Smooth muscle cell (in vitro differentiated cells): ENCODE data around the gene PTGIR. TPM values are rescaled to one million over a fixed set of nuclear protein-coding genes. Genes with fewer than 3 reads are reported as not detected.

Experiments
- DNase-seq: peaks from one replicate; lab custom pipeline; 2025; ENCODE audit not compliant: unreplicated experiment; lab: John Stamatoyannopoulos, UW
- H2AFZ ChIP-seq: fragments of 200-600 bp; sonication (generic); 2 replicates; pipeline ENCODE4 v1.6.0; 2016; ENCODE audit warnings: antibody characterized with exemption, low read depth, mild to moderate bottlenecking
- H3F3A ChIP-seq: fragments of 200-600 bp; sonication (generic); 2 replicates; pipeline ENCODE4 v1.6.0; 2017; ENCODE audit warnings: antibody characterized with exemption, low read depth
- H3K27ac ChIP-seq: fragments of 200-600 bp; sonication (generic); 2 replicates; pipeline ENCODE4 v1.5.1; 2016; ENCODE audit warnings: low read depth, mild to moderate bottlenecking
- H3K27me3 ChIP-seq: fragments of 200-600 bp; sonication (generic); 2 replicates; pipeline ENCODE4 v1.6.1; 2016; ENCODE audit warnings: low read depth, mild to moderate bottlenecking
- H3K36me3 ChIP-seq: fragments of 200-600 bp; sonication (generic); 2 replicates; pipeline ENCODE4 v1.5.1; 2016; ENCODE audit warnings: low read depth
- H3K4me1 ChIP-seq: fragments of 200-600 bp; sonication (generic); 2 replicates; pipeline ENCODE4 v1.5.1; 2016; ENCODE audit warnings: low read depth
- H3K4me2 ChIP-seq: fragments of 200-600 bp; sonication (generic); 2 replicates; pipeline ENCODE4 v1.6.0; 2016; ENCODE audit warnings: mild to moderate bottlenecking
- H3K4me3 ChIP-seq: fragments of 200-600 bp; sonication (generic); 2 replicates; pipeline ENCODE4 v1.5.1; 2016; ENCODE audit warnings: mild to moderate bottlenecking
- H3K79me2 ChIP-seq: fragments of 200-600 bp; sonication (generic); 2 replicates; pipeline ENCODE4 v1.6.0; 2016; ENCODE audit warnings: low read depth, mild to moderate bottlenecking
- H3K9ac ChIP-seq: fragments of 200-600 bp; sonication (generic); 2 replicates; pipeline ENCODE4 v1.6.0; 2016; ENCODE audit warnings: low read depth
- H3K9me3 ChIP-seq: fragments of 200-600 bp; sonication (generic); replicated peaks from 2 replicates; pipeline ENCODE4 v1.5.1; 2016; ENCODE audit warnings: low read depth
- H4K20me1 ChIP-seq: fragments of 200-600 bp; sonication (generic); 2 replicates; pipeline ENCODE4 v1.6.0; 2016; ENCODE audit warnings: low read depth
- WGBS: methylation state at CpG from one replicate; pipeline ENCODE4 v1.1.7; 2016; ENCODE audit warnings: low lambda C conversion rate; 5-methylcytosine and 5-hydroxymethylcytosine counted together
- polyA plus RNA-seq: library from polyadenylated mRNA; unstranded; fragments of >200 nt; fragmentation: Nextera tagmentation; extraction: Ambion mirVana; gene quantifications from 2 replicates; pipeline ENCODE4 v1.2.1, GENCODE V29; 2016
- total RNA-seq: library from RNA; depleted of rRNA; stranded (reverse); fragments of >200 nt; gene quantifications from 2 replicates; pipeline ENCODE4 v1.2.3, GENCODE V29; 2014
- TF ChIP-seq, protein P1 (sequence below): fragments of 200-600 bp; sonication (generic); IDR thresholded peaks from 2 replicates; pipeline ENCODE4 v1.5.1; 2017; ENCODE audit warnings: borderline replicate concordance, mild to moderate bottlenecking, antibody characterized with exemption; ENCODE audit not compliant: insufficient read depth, poor library complexity, severe bottlenecking

The PTGIR gene
- total and polyA plus RNA-seq, 2 experiments from 2014 or later = 0.09 to 0.81 TPM

DNA sequence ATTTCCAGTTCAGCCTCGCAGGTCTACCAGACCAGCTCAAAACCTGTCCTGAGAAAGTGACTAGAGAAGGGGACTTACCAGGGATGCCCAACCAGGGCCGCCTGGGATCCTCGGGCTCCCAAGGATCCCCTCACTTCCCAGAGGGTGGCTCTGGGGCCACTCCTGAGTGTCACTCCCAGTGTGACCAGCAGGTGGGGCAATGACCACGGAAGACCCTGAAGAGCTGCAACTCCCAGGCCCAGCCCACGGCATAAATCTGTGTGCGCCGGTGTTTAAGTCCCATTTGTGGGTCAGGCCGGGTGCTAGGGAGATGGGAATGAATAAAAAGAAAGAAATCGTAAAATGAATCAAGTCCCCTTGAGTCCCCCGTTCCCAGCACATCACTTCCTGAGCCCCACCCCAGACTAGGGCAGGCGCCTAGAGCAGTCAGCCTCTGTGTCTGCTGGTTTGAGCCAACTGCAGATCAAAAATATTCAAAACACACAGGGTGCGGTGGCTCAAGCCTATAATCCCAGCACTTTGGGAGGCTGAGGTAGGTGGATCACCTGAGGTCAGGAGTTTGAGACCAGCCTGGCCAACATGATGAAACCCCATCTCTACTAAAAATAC is 10.7 kb downstream of the PTGIR start:
- H3K36me3 ChIP-seq = no peaks in the 10 kb centered on the region
- H3K27me3 ChIP-seq = no peaks in the 10 kb centered on the region
- H3K4me3 ChIP-seq = no peak overlapping the region
- no peak overlapping the region for H3K27ac ChIP-seq
- no peak overlapping the region for H2AFZ ChIP-seq
- peaks cover under 1% of the 10 kb centered on the region for H3F3A ChIP-seq
- no peaks in the 10 kb centered on the region for H3K4me1 ChIP-seq
- DNase-seq = peak; percentile 63
- TF ChIP-seq, protein P1, sequence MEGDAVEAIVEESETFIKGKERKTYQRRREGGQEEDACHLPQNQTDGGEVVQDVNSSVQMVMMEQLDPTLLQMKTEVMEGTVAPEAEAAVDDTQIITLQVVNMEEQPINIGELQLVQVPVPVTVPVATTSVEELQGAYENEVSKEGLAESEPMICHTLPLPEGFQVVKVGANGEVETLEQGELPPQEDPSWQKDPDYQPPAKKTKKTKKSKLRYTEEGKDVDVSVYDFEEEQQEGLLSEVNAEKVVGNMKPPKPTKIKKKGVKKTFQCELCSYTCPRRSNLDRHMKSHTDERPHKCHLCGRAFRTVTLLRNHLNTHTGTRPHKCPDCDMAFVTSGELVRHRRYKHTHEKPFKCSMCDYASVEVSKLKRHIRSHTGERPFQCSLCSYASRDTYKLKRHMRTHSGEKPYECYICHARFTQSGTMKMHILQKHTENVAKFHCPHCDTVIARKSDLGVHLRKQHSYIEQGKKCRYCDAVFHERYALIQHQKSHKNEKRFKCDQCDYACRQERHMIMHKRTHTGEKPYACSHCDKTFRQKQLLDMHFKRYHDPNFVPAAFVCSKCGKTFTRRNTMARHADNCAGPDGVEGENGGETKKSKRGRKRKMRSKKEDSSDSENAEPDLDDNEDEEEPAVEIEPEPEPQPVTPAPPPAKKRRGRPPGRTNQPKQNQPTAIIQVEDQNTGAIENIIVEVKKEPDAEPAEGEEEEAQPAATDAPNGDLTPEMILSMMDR = peak; percentile 83
- no peak overlapping the region for H3K9ac ChIP-seq
- H3K4me2 ChIP-seq = no peak overlapping the region
- H3K9me3 ChIP-seq = no peaks in the 10 kb centered on the region
- 18% methylated on average over 12 of the region's 12 CpGs for WGBS
- peaks cover 1% of the 10 kb centered on the region for H4K20me1 ChIP-seq
- H3K79me2 ChIP-seq = no peaks in the 10 kb centered on the region

DNA sequence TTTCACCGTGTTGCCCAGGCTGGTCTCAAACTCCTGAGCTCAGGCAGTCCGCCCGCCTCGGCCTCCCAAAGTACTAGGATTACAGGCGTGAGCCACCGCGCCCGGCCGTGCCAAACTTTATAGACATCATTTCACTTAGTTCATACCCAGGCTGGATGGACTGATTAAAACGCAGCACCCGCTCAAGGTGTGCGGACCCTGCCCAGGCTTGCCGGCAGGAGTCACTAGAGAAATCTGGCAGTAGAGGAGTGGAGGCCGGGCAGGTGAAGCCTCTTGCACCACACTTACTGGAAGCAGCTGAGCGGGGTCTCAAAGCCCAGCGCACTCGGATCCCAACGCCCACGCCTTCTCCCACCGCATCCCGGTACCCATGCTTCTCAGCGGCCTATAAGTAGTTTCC is 11.4 kb downstream of the PTGIR start:
- Histone ChIP-seq H3K4me1 (no peaks in the 10 kb centered on the region), H3K9ac (no peak overlapping the region), H3K27me3 (no peaks in the 10 kb centered on the region), H4K20me1 (peaks cover 3% of the 10 kb centered on the region), H3K79me2 (no peaks in the 10 kb centered on the region), H3K36me3 (no peaks in the 10 kb centered on the region), H3K4me2 (no peak overlapping the region), H3K27ac (no peak overlapping the region), H3K4me3 (no peak overlapping the region), H3F3A (peaks cover 3% of the 10 kb centered on the region), H2AFZ (no peak overlapping the region), H3K9me3 (no peaks in the 10 kb centered on the region)
- TF ChIP-seq, protein P1 = no peak
- 94% methylated on average over 22 of the region's 22 CpGs for WGBS
- DNase-seq = no peak

DNA sequence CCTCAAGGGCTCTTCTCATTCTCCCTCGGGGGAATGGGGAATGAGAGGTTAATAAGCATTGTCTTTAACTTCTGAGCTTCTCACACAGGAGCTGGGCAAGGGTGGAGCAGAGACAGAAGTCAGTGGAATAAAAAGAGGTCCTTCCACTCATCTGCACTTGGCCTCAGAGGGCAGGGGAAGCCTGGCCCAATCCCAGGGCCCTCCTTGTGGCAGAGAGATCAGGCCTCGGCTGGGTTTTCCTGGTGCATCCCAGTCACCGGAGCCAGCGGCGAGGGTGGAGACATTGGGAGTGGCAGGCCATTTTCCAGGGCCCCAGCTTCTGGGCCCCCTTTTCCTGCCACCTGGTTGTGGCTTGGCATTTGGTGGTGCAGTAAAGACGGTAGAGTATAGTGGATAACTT is 13.1 kb downstream of the PTGIR start:
- Histone ChIP-seq H3K79me2 (no peaks in the 10 kb centered on the region), H3K27ac (no peak overlapping the region), H3K4me2 (no peak overlapping the region), H3K27me3 (no peaks in the 10 kb centered on the region), H3K9ac (no peak overlapping the region), H3K4me3 (no peak overlapping the region), H3K9me3 (no peaks in the 10 kb centered on the region), H4K20me1 (peaks cover 15% of the 10 kb centered on the region), H3F3A (peaks cover 3% of the 10 kb centered on the region), H3K4me1 (no peaks in the 10 kb centered on the region), H3K36me3 (no peaks in the 10 kb centered on the region), H2AFZ (no peak overlapping the region)
- 94% methylated on average over 6 of the region's 6 CpGs for WGBS
- TF ChIP-seq, protein P1 = no peak
- no peak for DNase-seq
